ENCODE results near the gene GOLGA6L10.

GOLGA6L10 gene

GRCh38 chr15:82292271-82292670 is 57.0 kb downstream of the GOLGA6L10 start:
- no peaks in the 10 kb centered on the region for H3K9me3 ChIP-seq (ENCODE audit: insufficient read depth, low read length, severe bottlenecking)
- no peak for DNase-seq
- H3K79me2 ChIP-seq (ENCODE audit: insufficient read depth, low read length): no peaks in the 10 kb centered on the region
- no peaks in the 10 kb centered on the region for H3K36me3 ChIP-seq (ENCODE audit: insufficient read depth, low read length)
- H3K4me3 ChIP-seq (ENCODE audit: low read depth in 1 of 2, low read length in 2 of 2): no peak overlapping the region
- no peak for ATAC-seq (ENCODE audit: insufficient read depth, low read depth)
- H3K27ac ChIP-seq (ENCODE audit: low read length): no peak overlapping the region
- H4K20me1 ChIP-seq (ENCODE audit: insufficient read depth, low read length): no peaks in the 10 kb centered on the region
- no peaks in the 10 kb centered on the region for H3K4me1 ChIP-seq (ENCODE audit: insufficient read depth, low read length)
- H3K4me2 ChIP-seq (ENCODE audit: insufficient read depth, low read length): no peak overlapping the region
- H3K9ac ChIP-seq (ENCODE audit: low read depth, low read length): no peak overlapping the region
- TF ChIP-seq EZH2 (IDR thresholded peaks at IDR 0.05; ENCODE audit: borderline replicate concordance, low read depth, low read length, severe bottlenecking): no peak
- TF ChIP-seq CTCF (IDR thresholded peaks at IDR 0.05; ENCODE audit: borderline replicate concordance, extremely low read depth, low read length, poor library complexity, severe bottlenecking): no peak
- H2AFZ ChIP-seq (ENCODE audit: low read depth, low read length): no peak overlapping the region
- H3K27me3 ChIP-seq (ENCODE audit: insufficient read depth, low read length, poor library complexity): no peaks in the 10 kb centered on the region

Data from DND-41 (cell line).